ENCODE data around the gene CARHSP1. TPM values are rescaled to one million over a fixed set of nuclear protein-coding genes. Genes with fewer than 3 reads are reported as not detected.

Gene CARHSP1
- total and polyA plus RNA-seq, 2 of the 4 experiments (the other 2 are of a cell fraction) = 121 to 138 TPM

GRCh38 chr16:8888951-8889892 is 20.4 kb upstream of the CARHSP1 start (continued):
- TF ChIP-seq SMC3 (IDR thresholded peaks at IDR 0.05; ENCODE audit: low read depth, low read length) (no peak), POLR2A (IDR thresholded peaks at IDR 0.05; ENCODE audit: low read depth, low read length) (no peak)

- Histone ChIP-seq H2AK9ac (replicated peaks; ENCODE audit: low read depth, low read length, poor library complexity) (peak overlapping the region; percentile 52), H3K36me3 (ENCODE audit: control insufficient read depth, insufficient read depth, low read length) (peaks cover 26% of the 10 kb centered on the region), H2AK5ac (ENCODE audit: low read depth, low read length) (no peak overlapping the region; the same call in 1 of the 2 replicates), H3K4ac (ENCODE audit: low read depth, low read length) (no peak overlapping the region), H2BK120ac (ENCODE audit: low read depth, low read length) (no peak overlapping the region), H2BK20ac (ENCODE audit: low read depth, low read length) (no peak overlapping the region), H2BK5ac (ENCODE audit: low read depth, low read length, poor library complexity, severe bottlenecking) (peak overlapping the region; percentile 27), H3K18ac (ENCODE audit: low read depth, low read length) (no peak overlapping the region), H3K27me3 (ENCODE audit: control insufficient read depth, insufficient read depth, low read length) (no peaks in the 10 kb centered on the region), H3K9me3 (ENCODE audit: control insufficient read depth, insufficient read depth, low read length) (no peaks in the 10 kb centered on the region), H3K9ac (ENCODE audit: low read depth, low read length) (no peak overlapping the region), H3K4me3 (ENCODE audit: insufficient read depth, low read depth, low read length) (no peak overlapping the region), H4K20me1 (ENCODE audit: insufficient read depth, low read length) (peaks cover 38% of the 10 kb centered on the region), H3K14ac (replicated peaks; ENCODE audit: low read depth, low read length) (no peak overlapping the region), H3K56ac (ENCODE audit: extremely low read depth, insufficient read depth, low read length) (no peak overlapping the region), H4K91ac (ENCODE audit: insufficient read depth, low read depth, low read length) (no peak overlapping the region), H2AFZ (replicated peaks; ENCODE audit: low read length, poor library complexity) (no peak overlapping the region), H4K5ac (ENCODE audit: low read depth, low read length) (no peak overlapping the region), H3K79me1 (ENCODE audit: low read depth in 1 of 2, low read length in 2 of 2) (peaks cover 8 to 62% of the 10 kb centered on the region in 2 experiments; a peak in 3 of 4 replicates), H4K8ac (ENCODE audit: low read depth in 2 of 2, low read length in 2 of 2) (no peak overlapping the region), H3K23ac (ENCODE audit: low read depth, low read length) (no peak overlapping the region), H3K27ac (ENCODE audit: insufficient read depth, low read length) (no peak overlapping the region), H3K4me2 (ENCODE audit: low read depth, low read length) (no peak overlapping the region), H2BK15ac (ENCODE audit: low read depth, low read length) (no peak overlapping the region), H3K9me1 (ENCODE audit: insufficient read depth, low read length) (peaks cover 33% of the 10 kb centered on the region), H3K4me1 (ENCODE audit: control insufficient read depth, insufficient read depth, low read length) (peaks cover 27% of the 10 kb centered on the region)
- ChIA-PET CTCF (no interaction called here), POLR2A (ENCODE audit: unreplicated experiment) (no interaction called here)
- dilution Hi-C loops (cut with HindIII; ENCODE audit: low sequenced_read_pairs, unreplicated experiment) = no loop called here
- intact Hi-C loops (cut with micrococcal nuclease) = loop anchor here (5.0 to 10.0 kb wide), 2 partner anchors 57 to 119 kb away; no protein-coding TSS in a partner anchor
- in situ Hi-C loops (cut with MboI; ENCODE audit: low sequenced_read_pairs) = no loop called here
- peak; percentile 78 for DNase-seq
- WGBS, 2 experiments (ENCODE audit: extremely low coverage in 2 of 2, insufficient read length in 1 of 2) = 80% methylated on average over 4 of the region's 16 CpGs; no CpG with 5 or more reads in 1 of the 2 experiments
- ATAC-seq (ENCODE audit: low read depth) = peak; percentile 3; the same call in 1 of the 2 replicates
- no TSS peak for BruUV-seq (replicated peaks)
- TF ChIP-seq MAZ (IDR thresholded peaks at IDR 0.05; ENCODE audit: borderline replicate concordance, low read depth, low read length) (no peak), SMC3 (IDR thresholded peaks at IDR 0.05; ENCODE audit: low read depth, low read length) (no peak), CTCF (conservative IDR thresholded peaks at IDR 0.05; ENCODE audit: low read depth, low read length) (no peak), RAD21 (IDR thresholded peaks at IDR 0.05; ENCODE audit: low read length) (no peak), CHD1 (IDR thresholded peaks at IDR 0.05; ENCODE audit: low read depth, low read length) (no peak), POLR2A (IDR thresholded peaks at IDR 0.05; ENCODE audit: low read depth, low read length) (no peak), USF2 (IDR thresholded peaks at IDR 0.05; ENCODE audit: low read depth, low read length) (no peak), BHLHE40 (IDR thresholded peaks at IDR 0.05; ENCODE audit: low read depth, low read length) (no peak), MXI1 (IDR thresholded peaks at IDR 0.05; ENCODE audit: borderline replicate concordance, low read depth, low read length) (no peak), RCOR1 (IDR thresholded peaks at IDR 0.05; ENCODE audit: insufficient replicate concordance, low read length) (no peak), CEBPB (IDR thresholded peaks at IDR 0.05; ENCODE audit: low read depth, low read length) (no peak)
These were observed 19.2 kb upstream of the CARHSP1 start for GRCh38 chr16:8887952-8888560.
